Mammary microvascular endothelial cell (primary cell): ENCODE measurements around the gene BCL2L2. TPM values are rescaled to one million over a fixed set of nuclear protein-coding genes. Genes with fewer than 3 reads are reported as not detected.

ENCODE experiments used
- total RNA-seq: library from RNA; depleted of rRNA; stranded (reverse); fragments of >200 nt; gene quantifications from 2 replicates; pipeline ENCODE4 v1.2.3, GENCODE V29; 2015

Gene BCL2L2, protein sequence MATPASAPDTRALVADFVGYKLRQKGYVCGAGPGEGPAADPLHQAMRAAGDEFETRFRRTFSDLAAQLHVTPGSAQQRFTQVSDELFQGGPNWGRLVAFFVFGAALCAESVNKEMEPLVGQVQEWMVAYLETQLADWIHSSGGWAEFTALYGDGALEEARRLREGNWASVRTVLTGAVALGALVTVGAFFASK
- total RNA-seq, result 7.7 and 11.4 TPM in 2 replicates

DNA sequence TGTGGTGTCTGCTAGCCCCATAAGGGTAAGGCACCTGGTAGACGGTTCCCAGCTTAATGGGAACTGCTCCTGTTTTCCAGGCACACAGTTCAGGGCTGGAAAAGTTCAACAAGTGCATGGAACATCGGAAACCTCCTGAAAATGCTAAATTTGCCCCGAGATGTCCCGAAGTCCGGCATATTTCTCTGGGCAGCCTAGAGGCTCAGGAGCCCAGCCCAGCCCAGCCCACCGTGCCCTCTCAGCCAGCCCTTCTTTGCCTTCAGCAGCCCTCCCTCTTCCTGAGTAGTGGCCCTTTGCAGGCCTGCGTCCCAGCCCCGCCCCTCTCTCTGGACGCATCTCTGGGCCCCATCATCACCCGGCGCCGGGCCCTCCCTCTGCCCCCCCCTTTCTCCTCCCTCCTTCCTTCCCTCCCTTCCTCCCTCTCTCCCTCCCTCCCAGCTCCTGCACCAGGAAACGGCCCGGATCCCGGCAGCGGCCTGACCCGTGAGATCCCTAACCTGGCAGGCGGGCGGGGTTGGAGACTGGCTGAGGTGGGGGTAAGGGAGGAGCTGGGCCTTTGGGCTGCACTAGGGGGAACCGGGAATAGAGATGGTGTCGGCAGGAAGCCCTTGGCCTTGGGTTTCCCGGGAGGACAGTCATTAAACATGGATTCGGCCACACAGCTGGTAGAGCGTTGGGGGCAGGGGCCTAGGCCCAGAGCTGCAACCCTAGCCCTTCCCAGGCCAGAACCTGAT lies at the start of gene BCL2L2:
BCL2L2 (plus strand) TSS at position 422 of the 734 bp plus-strand sequence. CDS start 935 bp downstream, outside the sequence.

GRCh38 chr14:23286020-23286901 lies 20.4 kb upstream of the BCL2L2 start, which contains the start of gene HOMEZ:
TSS of gene HOMEZ (minus strand) at chr14:23286132. CDS start at chr14:23285952, 180 bp downstream.

GRCh38 chr14:23302290-23303225 lies 4.1 kb upstream of the BCL2L2 start, which contains the start of gene PPP1R3E:
TSS of gene PPP1R3E (minus strand) at chr14:23302859. CDS start at chr14:23302576, 283 bp downstream.

GRCh38 chr14:23320584-23321571 lies 14.2 kb downstream of the BCL2L2 start, which contains the start of gene PABPN1:
TSS of gene PABPN1 (plus strand) at chr14:23321457. CDS start at chr14:23321470, 13 bp downstream.

GRCh38 chr14:23352506-23353432 lies 46.1 kb downstream of the BCL2L2 start, which contains the start of gene SLC22A17:
TSS of gene SLC22A17 (minus strand) at chr14:23352887.

Other genes with a start within 250 kb of the BCL2L2 start
- gene CDH24, start 249.3 kb upstream of the BCL2L2 start, total RNA-seq, result 11.5 and 16.7 TPM in 2 replicates
- 65.8 and 66.5 TPM in 2 replicates for gene ACIN1, start 211.7 kb upstream of the BCL2L2 start, total RNA-seq
- gene C14orf119, start 211.3 kb upstream of the BCL2L2 start, total RNA-seq, result 32.6 and 57.0 TPM in 2 replicates
- not detected in 2 replicates for gene CIROP, start 201.8 kb upstream of the BCL2L2 start, total RNA-seq
- not detected in 2 replicates for gene CEBPE, start 187.6 kb upstream of the BCL2L2 start, total RNA-seq
- not detected in 2 replicates for gene SLC7A8, start 123.2 kb upstream of the BCL2L2 start, total RNA-seq
- not detected in 2 replicates for gene RNF212B, start 68.9 kb upstream of the BCL2L2 start, total RNA-seq
- 5.9 and 6.7 TPM in 2 replicates for gene HOMEZ, start 20.7 kb upstream of the BCL2L2 start, total RNA-seq
- 1.00 and 2.1 TPM in 2 replicates for gene PPP1R3E, start 4.0 kb upstream of the BCL2L2 start, total RNA-seq
- 61.6 and 76.0 TPM in 2 replicates for gene PABPN1, start 14.6 kb downstream of the BCL2L2 start, total RNA-seq
- gene SLC22A17, start 46.1 kb downstream of the BCL2L2 start, total RNA-seq, result 0.20 TPM in 1 of 2 replicates, not detected in the other
- gene EFS, start 58.3 kb downstream of the BCL2L2 start, total RNA-seq, result not detected in 2 replicates
- gene IL25, start 66.0 kb downstream of the BCL2L2 start, total RNA-seq, result not detected in 2 replicates
- gene CMTM5, start 70.2 kb downstream of the BCL2L2 start, total RNA-seq, result not detected in 2 replicates
- gene MYH6, start 101.4 kb downstream of the BCL2L2 start, total RNA-seq, result 0.05 TPM in 1 of 2 replicates, not detected in the other
- gene MYH7, start 128.8 kb downstream of the BCL2L2 start, total RNA-seq, result not detected in 2 replicates
- 30.2 and 33.4 TPM in 2 replicates for gene NGDN, start 162.9 kb downstream of the BCL2L2 start, total RNA-seq
- gene ZFHX2, start 244.9 kb downstream of the BCL2L2 start, total RNA-seq, result under 0.01 and 0.69 TPM in 2 replicates
- gene THTPA, start 249.4 kb downstream of the BCL2L2 start, total RNA-seq, result 5.5 and 8.3 TPM in 2 replicates